GM13976 (cell line): ENCODE results near the gene ITGB5.

Source experiments
- DNase-seq: peaks from one replicate; pipeline ENCODE4 v3.0.0; 2012; ENCODE audit warnings: low spot score
- in situ Hi-C: fragments of 300-500 bp; cut with MboI; formaldehyde crosslinking; loops from one replicate; pipeline ENCODE4 v1.12.0; 2022; ENCODE audit warnings: low sequenced_read_pairs, mixed read lengths, inconsistent platforms; ENCODE audit not compliant: unreplicated experiment
- TF ChIP-seq, protein P1 (sequence below): IDR thresholded peaks from 2 replicates; pipeline ENCODE4 v1.5.1; 2012; ENCODE audit warnings: borderline replicate concordance, mild to moderate bottlenecking; ENCODE audit not compliant: insufficient read depth; ENCODE audit errors: extremely low read depth, missing control alignments, control extremely low read depth

ITGB5 gene, protein sequence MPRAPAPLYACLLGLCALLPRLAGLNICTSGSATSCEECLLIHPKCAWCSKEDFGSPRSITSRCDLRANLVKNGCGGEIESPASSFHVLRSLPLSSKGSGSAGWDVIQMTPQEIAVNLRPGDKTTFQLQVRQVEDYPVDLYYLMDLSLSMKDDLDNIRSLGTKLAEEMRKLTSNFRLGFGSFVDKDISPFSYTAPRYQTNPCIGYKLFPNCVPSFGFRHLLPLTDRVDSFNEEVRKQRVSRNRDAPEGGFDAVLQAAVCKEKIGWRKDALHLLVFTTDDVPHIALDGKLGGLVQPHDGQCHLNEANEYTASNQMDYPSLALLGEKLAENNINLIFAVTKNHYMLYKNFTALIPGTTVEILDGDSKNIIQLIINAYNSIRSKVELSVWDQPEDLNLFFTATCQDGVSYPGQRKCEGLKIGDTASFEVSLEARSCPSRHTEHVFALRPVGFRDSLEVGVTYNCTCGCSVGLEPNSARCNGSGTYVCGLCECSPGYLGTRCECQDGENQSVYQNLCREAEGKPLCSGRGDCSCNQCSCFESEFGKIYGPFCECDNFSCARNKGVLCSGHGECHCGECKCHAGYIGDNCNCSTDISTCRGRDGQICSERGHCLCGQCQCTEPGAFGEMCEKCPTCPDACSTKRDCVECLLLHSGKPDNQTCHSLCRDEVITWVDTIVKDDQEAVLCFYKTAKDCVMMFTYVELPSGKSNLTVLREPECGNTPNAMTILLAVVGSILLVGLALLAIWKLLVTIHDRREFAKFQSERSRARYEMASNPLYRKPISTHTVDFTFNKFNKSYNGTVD

DNA sequence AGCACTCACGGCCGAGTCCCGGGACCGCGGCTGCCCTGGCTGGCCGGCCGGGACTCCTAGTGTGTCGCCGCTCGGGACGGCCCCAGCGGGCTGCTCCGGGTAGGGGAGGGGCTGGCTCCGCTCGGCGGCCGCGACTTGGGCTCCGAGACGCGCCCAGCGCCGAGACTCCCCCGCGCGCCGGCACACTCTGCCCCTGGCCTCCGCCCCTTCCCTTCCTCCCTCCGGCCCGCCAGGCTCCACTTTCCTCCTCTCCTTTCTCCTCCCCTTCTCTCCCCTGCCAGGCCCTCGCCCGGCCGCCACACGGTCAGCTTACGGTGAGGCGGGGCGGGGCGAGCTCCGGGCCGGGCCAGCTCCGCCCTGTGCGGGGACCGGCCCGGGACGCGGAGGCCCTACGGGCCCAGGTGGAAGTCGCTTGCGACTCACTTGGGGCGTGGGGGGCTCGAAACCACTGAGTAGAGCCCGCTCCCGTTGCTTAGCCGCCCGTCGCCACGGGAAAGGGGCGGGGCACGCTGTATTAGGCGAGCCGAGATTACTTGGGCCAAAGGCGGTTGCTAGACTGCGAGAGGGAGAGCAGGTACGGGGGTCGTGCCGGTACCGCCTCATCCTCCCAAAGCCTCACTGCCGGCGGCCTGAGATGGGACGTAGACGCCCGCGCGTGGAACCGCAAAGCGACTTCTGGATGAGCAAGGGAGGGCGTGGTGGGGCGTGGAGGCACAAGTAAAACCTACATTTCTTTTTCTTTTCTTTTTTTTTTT lies at the start of gene ITGB5:
TSS of gene ITGB5 (minus strand) at position 189 of the 755 bp plus-strand sequence. CDS start 365 bp downstream, outside the sequence.
- TF ChIP-seq, protein P1, sequence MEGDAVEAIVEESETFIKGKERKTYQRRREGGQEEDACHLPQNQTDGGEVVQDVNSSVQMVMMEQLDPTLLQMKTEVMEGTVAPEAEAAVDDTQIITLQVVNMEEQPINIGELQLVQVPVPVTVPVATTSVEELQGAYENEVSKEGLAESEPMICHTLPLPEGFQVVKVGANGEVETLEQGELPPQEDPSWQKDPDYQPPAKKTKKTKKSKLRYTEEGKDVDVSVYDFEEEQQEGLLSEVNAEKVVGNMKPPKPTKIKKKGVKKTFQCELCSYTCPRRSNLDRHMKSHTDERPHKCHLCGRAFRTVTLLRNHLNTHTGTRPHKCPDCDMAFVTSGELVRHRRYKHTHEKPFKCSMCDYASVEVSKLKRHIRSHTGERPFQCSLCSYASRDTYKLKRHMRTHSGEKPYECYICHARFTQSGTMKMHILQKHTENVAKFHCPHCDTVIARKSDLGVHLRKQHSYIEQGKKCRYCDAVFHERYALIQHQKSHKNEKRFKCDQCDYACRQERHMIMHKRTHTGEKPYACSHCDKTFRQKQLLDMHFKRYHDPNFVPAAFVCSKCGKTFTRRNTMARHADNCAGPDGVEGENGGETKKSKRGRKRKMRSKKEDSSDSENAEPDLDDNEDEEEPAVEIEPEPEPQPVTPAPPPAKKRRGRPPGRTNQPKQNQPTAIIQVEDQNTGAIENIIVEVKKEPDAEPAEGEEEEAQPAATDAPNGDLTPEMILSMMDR = no peak

DNA sequence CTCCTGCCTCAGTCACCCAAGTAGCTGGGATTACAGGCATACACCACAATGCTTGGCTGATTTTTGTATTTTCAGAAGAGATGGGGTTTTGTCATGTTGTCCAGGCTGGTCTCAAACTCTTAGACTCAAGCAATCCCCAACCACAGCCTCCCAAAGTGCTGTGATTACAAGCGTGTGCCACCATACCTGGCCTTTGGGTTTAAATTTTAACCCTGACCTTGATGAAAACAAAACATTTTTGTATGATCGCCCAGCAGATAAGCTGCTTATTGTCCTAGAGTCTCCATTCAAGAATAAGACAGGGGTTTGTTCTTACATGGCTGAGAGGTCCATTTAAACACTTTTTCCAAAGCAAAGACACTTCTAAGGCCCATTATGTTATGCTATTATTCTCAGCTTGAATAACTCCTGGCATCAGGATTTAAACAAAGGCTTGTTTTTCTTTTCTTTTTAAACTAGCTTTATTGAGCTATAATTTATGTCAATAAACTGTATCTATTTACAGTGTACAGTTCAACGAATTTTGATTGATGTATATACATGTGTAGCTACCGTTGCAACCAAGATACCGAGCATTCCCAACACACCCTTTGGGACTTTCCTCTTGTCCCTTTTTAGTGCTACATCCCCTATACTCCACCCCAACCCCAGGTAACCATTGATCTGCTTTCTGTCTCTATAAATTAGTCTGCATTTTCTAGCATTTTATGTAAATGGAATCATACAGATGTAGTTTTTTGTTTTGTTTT lies 48.8 kb upstream of the ITGB5 start:
- DNase-seq = no peak
- TF ChIP-seq, protein P1 = no peak
- in situ Hi-C loops = loop anchor here (5.0 kb wide), 1 partner anchor 446 kb away; no protein-coding TSS in a partner anchor

More for the DNA sequence above, at the start of gene ITGB5:
- in situ Hi-C loops = no loop called here
- peak; percentile 76 for DNase-seq

DNA sequence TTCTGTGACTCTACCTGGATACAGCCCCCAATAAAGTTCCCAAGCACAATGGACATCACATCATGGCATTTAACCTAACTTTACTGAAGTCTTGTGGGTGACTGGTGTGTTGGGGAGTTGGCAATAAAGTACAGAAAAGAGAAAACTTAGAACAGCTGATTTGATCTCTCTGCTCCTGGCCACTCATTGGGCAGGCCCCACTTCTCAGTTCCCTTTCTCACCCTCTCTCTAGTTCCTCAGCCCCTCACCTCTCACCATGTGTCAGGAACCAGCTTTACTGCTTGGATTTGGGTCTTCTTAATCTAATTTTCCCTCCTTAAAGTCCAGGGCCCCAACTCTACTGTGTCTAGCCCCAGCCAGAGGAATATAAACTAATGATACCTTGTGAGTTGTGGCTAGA lies 48.1 kb upstream of the ITGB5 start:
- DNase-seq = no peak
- in situ Hi-C loops = loop anchor here (5.0 kb wide), 1 partner anchor 447 kb away; no protein-coding TSS in a partner anchor
- TF ChIP-seq, protein P1 = no peak

DNA sequence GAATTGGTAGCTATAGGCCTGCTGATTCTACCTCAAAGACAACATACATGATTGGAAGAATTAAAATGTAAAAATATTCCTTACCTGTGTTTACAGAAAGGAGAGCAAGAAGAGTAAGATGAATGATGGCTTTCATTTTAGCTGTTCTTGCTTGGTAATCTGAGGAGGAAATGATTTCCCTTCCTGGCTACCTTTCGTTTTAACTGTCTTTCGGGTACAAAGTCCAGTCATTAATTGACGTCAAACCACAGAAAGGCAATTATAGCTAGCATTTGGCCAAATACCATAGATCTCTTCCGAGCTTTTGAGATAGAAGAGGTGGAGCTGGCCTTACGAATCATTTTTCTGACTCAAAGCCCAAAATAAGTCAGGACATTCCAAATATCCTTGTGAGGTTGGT lies 47.4 kb upstream of the ITGB5 start, which contains the start of gene MUC13:
TSS of gene MUC13 (minus strand) at position 175 of the 400 bp plus-strand sequence. CDS start at position 136, 39 bp downstream.
- TF ChIP-seq, protein P1 = no peak
- in situ Hi-C loops = no loop called here
- no peak for DNase-seq

DNA sequence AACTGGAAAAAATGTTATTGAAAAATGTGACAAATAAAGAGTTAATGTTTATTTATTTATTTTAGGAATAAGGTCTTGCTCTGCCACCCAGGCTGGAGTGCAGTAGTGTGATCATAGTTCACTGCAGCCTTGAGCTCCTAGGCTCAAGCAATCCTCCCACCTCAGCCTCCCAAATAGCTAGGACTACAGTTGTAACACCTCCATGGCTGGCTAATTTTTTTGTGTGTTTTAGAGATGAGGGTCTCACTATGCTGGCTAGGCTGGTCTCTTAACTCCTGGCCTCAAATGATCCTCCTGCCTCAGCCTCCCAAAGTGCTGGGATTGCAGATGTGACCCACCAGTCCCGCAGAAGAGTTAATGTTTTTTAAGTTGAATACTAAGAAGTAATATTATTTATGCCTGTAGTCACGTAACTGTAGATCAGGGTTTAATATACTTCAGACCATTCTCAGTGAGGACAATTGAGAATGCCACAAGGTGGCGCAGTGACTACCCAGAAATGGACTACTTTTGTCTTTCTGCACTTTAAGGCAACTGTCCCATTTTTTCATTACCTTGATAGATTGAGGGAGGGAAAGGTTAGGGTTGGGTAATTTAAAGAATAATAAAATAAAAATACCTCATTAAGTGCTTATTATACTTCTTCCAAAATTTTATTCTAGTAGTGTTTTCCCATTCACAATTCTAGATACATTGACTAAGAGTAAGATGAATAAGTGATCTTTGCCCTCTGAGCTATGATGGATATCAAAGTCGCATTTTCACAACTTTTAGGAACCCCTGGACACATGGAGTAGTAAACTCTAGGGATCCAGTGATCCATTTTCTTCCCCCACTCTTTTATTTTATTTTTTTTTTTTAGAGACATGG lies 41.4 kb upstream of the ITGB5 start:
- peak; percentile 41 for DNase-seq

More for the DNA sequence above, 41.4 kb upstream of the ITGB5 start:
- in situ Hi-C loops = no loop called here
- TF ChIP-seq, protein P1 = peak; percentile 70
